Measurements from ENCODE around the gene PRR36. TPM values are rescaled to one million over a fixed set of nuclear protein-coding genes. Genes with fewer than 3 reads are reported as not detected.
A peak's percentile ranks its signal among the peaks of the same experiment; 100 is the strongest.
"Not testable (repeated sequence)": the region's sequence is repeated elsewhere in the genome, so short reads cannot be mapped to it uniquely, and the experiment has no call there.

Gene PRR36
- total RNA-seq, 2 experiments from 2014 or later = 0.25 to 0.30 TPM

DNA sequence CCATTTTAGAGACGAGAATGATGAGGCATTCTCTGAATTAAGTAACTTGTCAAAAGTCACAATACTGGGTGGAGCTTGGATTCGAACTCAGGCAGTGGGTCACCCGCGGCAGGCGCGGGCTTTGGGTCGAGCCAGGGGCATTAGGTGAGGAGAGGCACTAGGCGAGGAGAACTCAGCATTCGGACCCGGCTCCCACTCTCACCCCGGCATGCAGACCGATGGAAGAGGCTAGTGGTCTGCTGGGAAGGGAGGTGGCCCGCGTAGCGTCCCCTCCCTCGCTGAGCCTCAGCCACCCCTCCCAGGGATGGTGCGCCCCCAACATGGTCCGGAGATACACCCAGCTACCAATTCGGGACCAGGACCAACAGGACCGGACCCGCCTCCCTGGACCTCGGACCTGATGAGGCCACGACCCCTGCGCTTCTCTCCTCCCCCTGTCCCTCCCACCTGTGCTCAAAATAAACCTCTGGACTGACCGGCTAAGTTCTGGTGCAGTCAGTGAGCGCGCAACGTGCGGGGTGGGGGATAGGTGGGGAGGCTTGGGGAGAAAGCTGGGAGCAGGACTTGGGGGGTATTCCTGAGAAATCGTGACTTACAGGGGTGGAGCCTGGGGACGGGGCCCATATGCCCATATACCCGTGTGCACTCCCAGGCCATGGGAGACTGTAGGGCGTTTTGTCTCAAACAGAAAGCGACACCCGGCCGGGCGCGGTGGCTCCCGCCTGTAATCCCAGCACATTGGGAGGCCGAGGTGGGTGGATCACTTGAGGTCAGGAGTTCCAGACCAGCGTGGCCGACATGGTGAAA, 44.6 kb upstream of the PRR36 start:
- TF ChIP-seq, protein P1, sequence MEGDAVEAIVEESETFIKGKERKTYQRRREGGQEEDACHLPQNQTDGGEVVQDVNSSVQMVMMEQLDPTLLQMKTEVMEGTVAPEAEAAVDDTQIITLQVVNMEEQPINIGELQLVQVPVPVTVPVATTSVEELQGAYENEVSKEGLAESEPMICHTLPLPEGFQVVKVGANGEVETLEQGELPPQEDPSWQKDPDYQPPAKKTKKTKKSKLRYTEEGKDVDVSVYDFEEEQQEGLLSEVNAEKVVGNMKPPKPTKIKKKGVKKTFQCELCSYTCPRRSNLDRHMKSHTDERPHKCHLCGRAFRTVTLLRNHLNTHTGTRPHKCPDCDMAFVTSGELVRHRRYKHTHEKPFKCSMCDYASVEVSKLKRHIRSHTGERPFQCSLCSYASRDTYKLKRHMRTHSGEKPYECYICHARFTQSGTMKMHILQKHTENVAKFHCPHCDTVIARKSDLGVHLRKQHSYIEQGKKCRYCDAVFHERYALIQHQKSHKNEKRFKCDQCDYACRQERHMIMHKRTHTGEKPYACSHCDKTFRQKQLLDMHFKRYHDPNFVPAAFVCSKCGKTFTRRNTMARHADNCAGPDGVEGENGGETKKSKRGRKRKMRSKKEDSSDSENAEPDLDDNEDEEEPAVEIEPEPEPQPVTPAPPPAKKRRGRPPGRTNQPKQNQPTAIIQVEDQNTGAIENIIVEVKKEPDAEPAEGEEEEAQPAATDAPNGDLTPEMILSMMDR (IDR thresholded peaks at IDR 0.05) = no peak
- peak in 2 of 14 experiments; percentile 23 to 55 for DNase-seq
- H3K4me1 ChIP-seq (ENCODE audit: insufficient read depth, low read length) = peaks cover 64% of the 10 kb centered on the region
- H3K27ac Mint-ChIP-seq = peak overlapping the region; percentile 79
- peak overlapping the region; percentile 94 for H3K4me3 Mint-ChIP-seq
- ATAC-seq (ENCODE audit: poor library complexity) = no peak
- peaks cover 21% of the 10 kb centered on the region for H3K36me3 Mint-ChIP-seq (ENCODE audit: low read depth)
- POLR2A ChIA-PET = interaction anchor here (1.2 to 7.7 kb wide), 9 partner anchors 15 to 395 kb away, joined by 3 to 116 read pairs (median 11); partner anchors contain the start of genes ELAVL1, MAP2K7, PET100 and PRR36
- H3K9me3 Mint-ChIP-seq = no peaks in the 10 kb centered on the region
- intact Hi-C loops (cut with DNase I, micrococcal nuclease) = no loop called here
- no peak overlapping the region for H3K27ac ChIP-seq (ENCODE audit: low read depth in 1 of 2, low read length in 2 of 2)
- H3K4me1 Mint-ChIP-seq (ENCODE audit: low read depth) = peaks cover 34% of the 10 kb centered on the region
- CTCF ChIA-PET = interaction anchor here (1.2 to 5.6 kb wide), 5 partner anchors 16 to 238 kb away, joined by 3 to 43 read pairs (median 22); partner anchors contain the start of genes MAP2K7, TIMM44 and TRAPPC5
- H3K36me3 ChIP-seq (ENCODE audit: insufficient read depth, low read length) = peaks cover 18% of the 10 kb centered on the region
- peaks cover 0 to 9% of the 10 kb centered on the region in 2 experiments for H3K9me3 ChIP-seq (ENCODE audit: control insufficient read depth in 1 of 2, insufficient read depth in 1 of 2, low read length in 2 of 2)
- H3K27me3 Mint-ChIP-seq = peaks cover 39% of the 10 kb centered on the region
- H3K27me3 ChIP-seq (ENCODE audit: control insufficient read depth in 1 of 2, insufficient read depth in 2 of 2, low read length in 2 of 2) = peaks cover 34 to 35% of the 10 kb centered on the region in 2 experiments
- H3K4me3 ChIP-seq (ENCODE audit: low read length) = no peak overlapping the region

DNA sequence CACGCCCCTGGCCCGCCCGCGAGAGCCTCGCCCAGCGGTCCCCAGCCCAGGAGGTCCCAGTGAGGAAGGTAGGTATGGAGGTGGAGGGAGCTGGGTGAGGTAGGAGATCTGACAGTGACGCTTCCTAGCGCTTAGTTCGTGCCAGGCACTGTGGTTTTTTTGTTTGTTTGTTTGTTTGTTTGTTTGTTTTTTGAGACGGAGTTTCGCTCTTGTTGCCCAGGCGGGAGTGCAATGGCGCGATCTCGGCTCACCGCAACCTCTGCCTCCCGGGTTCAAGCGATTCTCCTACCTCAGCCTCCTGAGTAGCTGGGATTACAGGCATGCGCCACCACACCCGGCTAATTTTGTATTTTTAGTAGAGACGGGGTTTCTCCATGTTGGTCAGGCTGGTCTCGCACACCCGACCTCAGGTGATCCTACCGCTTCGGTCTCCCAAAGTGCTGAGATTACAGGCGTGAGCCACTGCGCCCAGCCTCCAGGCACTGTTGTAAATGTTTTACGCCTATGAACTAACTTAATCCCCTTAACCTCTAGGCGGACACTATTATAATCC, 43.9 kb upstream of the PRR36 start:
- H3K4me1 ChIP-seq (ENCODE audit: insufficient read depth, low read length) = peaks cover 64% of the 10 kb centered on the region
- peaks cover 34% of the 10 kb centered on the region for H3K4me1 Mint-ChIP-seq (ENCODE audit: low read depth)
- H3K9me3 Mint-ChIP-seq; intact Hi-C loops (cut with DNase I, micrococcal nuclease); H3K9me3 ChIP-seq (ENCODE audit: control insufficient read depth in 1 of 2, insufficient read depth in 1 of 2, low read length in 2 of 2); H3K27ac Mint-ChIP-seq; H3K4me3 ChIP-seq (ENCODE audit: low read length); ATAC-seq (ENCODE audit: poor library complexity); H3K27ac ChIP-seq (ENCODE audit: low read depth in 1 of 2, low read length in 2 of 2); DNase-seq: not testable (repeated sequence)
- peaks cover 18% of the 10 kb centered on the region for H3K36me3 ChIP-seq (ENCODE audit: insufficient read depth, low read length)
- H3K36me3 Mint-ChIP-seq (ENCODE audit: low read depth) = peaks cover 21% of the 10 kb centered on the region
- ChIA-PET CTCF (interaction anchor here (1.0 to 5.6 kb wide), 6 partner anchors 9 to 84 kb away, joined by 4 to 43 read pairs (median 8); partner anchors contain the start of genes MAP2K7 and TIMM44), POLR2A (interaction anchor here (1.2 to 7.7 kb wide), 5 partner anchors 14 to 238 kb away, joined by 3 to 116 read pairs (median 11); partner anchors contain the start of genes ELAVL1, MAP2K7, TIMM44 and TRAPPC5)
- H3K4me3 Mint-ChIP-seq = peak overlapping the region; percentile 71
- peaks cover 34 to 35% of the 10 kb centered on the region in 2 experiments for H3K27me3 ChIP-seq (ENCODE audit: control insufficient read depth in 1 of 2, insufficient read depth in 2 of 2, low read length in 2 of 2)
- TF ChIP-seq, protein P1 (IDR thresholded peaks at IDR 0.05) = peak; percentile 33
- H3K27me3 Mint-ChIP-seq = peaks cover 39% of the 10 kb centered on the region

DNA sequence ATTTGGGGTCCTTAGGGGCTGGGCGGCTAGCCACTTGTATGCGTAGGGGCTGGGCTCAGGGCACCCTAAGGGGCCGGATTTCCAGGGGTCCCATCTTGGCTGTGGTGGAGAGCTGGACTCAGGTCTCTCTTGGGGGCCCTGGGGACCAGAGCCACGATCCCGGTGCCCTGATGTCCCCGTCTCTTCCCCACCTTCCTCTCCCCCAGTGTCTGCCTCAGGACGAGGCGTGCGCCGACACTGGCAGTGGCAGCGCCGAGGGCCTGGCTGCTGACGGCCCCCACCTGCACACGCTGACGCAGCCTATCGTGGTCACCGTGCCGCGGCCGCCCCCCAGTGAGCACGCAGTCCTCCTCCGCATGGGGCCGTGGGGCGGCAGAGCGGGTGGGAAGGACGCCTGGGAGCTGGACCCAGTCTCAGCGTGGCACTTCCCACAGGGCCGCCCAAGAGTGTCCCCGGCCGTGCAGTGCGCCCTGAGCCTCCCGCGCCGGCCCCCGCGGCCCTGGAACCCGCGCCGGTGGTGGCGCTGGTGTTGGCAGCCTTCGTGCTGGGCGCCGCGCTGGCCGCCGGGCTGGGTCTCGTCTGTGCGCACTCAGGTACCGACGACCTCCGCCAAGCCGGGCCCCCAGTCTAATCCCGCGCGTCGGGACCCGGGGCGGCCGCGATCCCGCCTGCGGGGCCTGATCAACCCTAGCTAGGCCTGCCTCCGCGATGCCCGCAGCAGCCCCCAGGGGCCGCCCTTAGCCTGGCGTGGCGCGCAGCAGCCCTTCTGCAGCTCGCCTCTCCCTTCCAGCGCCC, 43.3 kb upstream of the PRR36 start:
- Mint-ChIP-seq H3K27me3 (peaks cover 39% of the 10 kb centered on the region), H3K4me3 (peak overlapping the region; percentile 82), H3K36me3 (ENCODE audit: low read depth) (peaks cover 24% of the 10 kb centered on the region), H3K4me1 (ENCODE audit: low read depth) (peaks cover 34% of the 10 kb centered on the region), H3K9me3 (no peaks in the 10 kb centered on the region), H3K27ac (no peak overlapping the region)
- no peak overlapping the region for H3K27ac ChIP-seq (ENCODE audit: low read depth in 1 of 2, low read length in 2 of 2)
- H3K9me3 ChIP-seq (ENCODE audit: control insufficient read depth in 1 of 2, insufficient read depth in 1 of 2, low read length in 2 of 2) = peaks cover 0 to 9% of the 10 kb centered on the region in 2 experiments
- peak overlapping the region; percentile 20 for H3K4me3 ChIP-seq (ENCODE audit: low read length)
- DNase-seq = peak in 12 of 14 experiments; percentile 37 to 83 (median 53)
- ChIA-PET POLR2A (interaction anchor here (1.2 to 7.7 kb wide), 6 partner anchors 14 to 237 kb away, joined by 3 to 116 read pairs (median 7); partner anchors contain the start of genes ELAVL1, MAP2K7, TIMM44 and TRAPPC5), CTCF (interaction anchor here (0.6 to 5.6 kb wide), 7 partner anchors 9 to 970 kb away, joined by 3 to 43 read pairs (median 4); partner anchors contain the start of genes MAP2K7 and TIMM44)
- TF ChIP-seq, protein P1 (IDR thresholded peaks at IDR 0.05) = peak; percentile 55
- peaks cover 16% of the 10 kb centered on the region for H3K36me3 ChIP-seq (ENCODE audit: insufficient read depth, low read length)
- peak; percentile 7 for ATAC-seq (ENCODE audit: poor library complexity)
- H3K27me3 ChIP-seq (ENCODE audit: control insufficient read depth in 1 of 2, insufficient read depth in 2 of 2, low read length in 2 of 2) = peaks cover 34 to 35% of the 10 kb centered on the region in 2 experiments
- peaks cover 61% of the 10 kb centered on the region for H3K4me1 ChIP-seq (ENCODE audit: insufficient read depth, low read length)
- intact Hi-C loops (cut with DNase I, micrococcal nuclease) = no loop called here

Measured in CD4-positive, alpha-beta T cell (primary cell).